ENCODE measurements around the gene CEP135. TPM values are rescaled to one million over a fixed set of nuclear protein-coding genes. Genes with fewer than 3 reads are reported as not detected.

Gene CEP135
- polyA plus RNA-seq, 1 of the 3 experiments (the other 2 are of a cell fraction): 1.6 TPM

- TF ChIP-seq REST (IDR thresholded peaks at IDR 0.05; ENCODE audit: low read depth, low read length) (no peak), ZBTB33 (IDR thresholded peaks at IDR 0.05; ENCODE audit: borderline replicate concordance, low read depth) (no peak), TEAD4 (IDR thresholded peaks at IDR 0.05; ENCODE audit: borderline replicate concordance, insufficient read depth) (no peak), IRF3 (IDR thresholded peaks at IDR 0.05; ENCODE audit: low read depth, low read length) (no peak), RFX5 (IDR thresholded peaks at IDR 0.05; ENCODE audit: low read length) (no peak)
Measured at GRCh38 chr4:56078866-56079265, 130.1 kb downstream of the CEP135 start (continued).

GRCh38 chr4:56080384-56080783 lies 131.6 kb downstream of the CEP135 start:
- Histone ChIP-seq H4K20me1 (ENCODE audit: insufficient read depth) (no peaks in the 10 kb centered on the region), H3K27ac (ENCODE audit: low read depth in 2 of 2, low read length in 1 of 2) (no peak overlapping the region), H3K9ac (no peak overlapping the region), H3K9me2 (no peaks in the 10 kb centered on the region), H3K4me3 (ENCODE audit: low read depth in 2 of 2, low read length in 1 of 2) (no peak overlapping the region), H3K4me1 (ENCODE audit: control insufficient read depth in 1 of 2, insufficient read depth in 2 of 2, low read depth in 1 of 2, low read length in 1 of 2) (peaks cover 0 to 8% of the 10 kb centered on the region in 2 experiments; a peak in 2 of 4 replicates), H3K9me3 (peaks cover 9% of the 10 kb centered on the region; the same call in 1 of the 2 replicates), H3K79me2 (ENCODE audit: insufficient read depth) (0 out of 2 replicates have a peak, but pooled peaks cover 3% of the 10 kb centered on the region), H2AFZ (ENCODE audit: low read depth) (no peak overlapping the region), H3F3A (replicated peaks; ENCODE audit: insufficient read depth) (no peaks in the 10 kb centered on the region), H3K36me3 (replicated peaks in 1 of 2; ENCODE audit: control insufficient read depth in 1 of 2, insufficient read depth in 2 of 2, low read length in 1 of 2) (no peaks in the 10 kb centered on the region), H3K27me3 (ENCODE audit: insufficient read depth) (no peaks in the 10 kb centered on the region), H3K4me2 (no peak overlapping the region)
- TF ChIP-seq ELF1 (IDR thresholded peaks at IDR 0.05) (no peak), MEF2A (IDR thresholded peaks at IDR 0.05; ENCODE audit: borderline replicate concordance, low read depth) (no peak), IRF3 (IDR thresholded peaks at IDR 0.05; ENCODE audit: low read depth, low read length) (no peak), RFX5 (IDR thresholded peaks at IDR 0.05; ENCODE audit: low read length) (no peak), GABPA (IDR thresholded peaks at IDR 0.05; ENCODE audit: low read depth) (no peak), PBX3 (IDR thresholded peaks at IDR 0.05) (no peak), FOXJ3 (CRISPR knock-in tag; IDR thresholded peaks at IDR 0.05) (no peak), TCF12 (IDR thresholded peaks at IDR 0.05) (no peak), USF1 (IDR thresholded peaks at IDR 0.05; ENCODE audit: borderline replicate concordance, low read depth) (no peak), CTCF (IDR thresholded peaks at IDR 0.05) (no peak), TAF1 (IDR thresholded peaks at IDR 0.05; ENCODE audit: borderline replicate concordance, low read depth, low read length) (no peak), FOSL2 (IDR thresholded peaks at IDR 0.05; ENCODE audit: borderline replicate concordance, low read depth) (no peak)
- DNase-seq: no peak
- POLR2A ChIA-PET: no interaction called here
- 86% methylated on average over 4 of the region's 4 CpGs for WGBS (ENCODE audit: low lambda C conversion rate)
- CTCF ChIA-PET: no interaction called here

All from SK-N-SH (cell line).